Memory B cell (primary cell): ENCODE results near the gene FLII.

Experiments used
- ATAC-seq: fragments of 150-1000 bp; cut with Tn5 transposase; 2 replicates; pipeline ENCODE4 v1.10.0; 2021; ENCODE audit warnings: low read depth, mild to moderate bottlenecking, moderate library complexity
- DNase-seq, 2 donors: peaks; one replicate each; pipeline ENCODE4 v3.0.0; 2022; ENCODE audit warnings: low spot score in 2 of 2
- H3K27ac Mint-ChIP-seq: one replicate; pipeline ENCODE4 v1.8.0; 2022; ENCODE audit warnings: mild to moderate bottlenecking, moderate library complexity, mixed read lengths
- H3K27me3 Mint-ChIP-seq: one replicate; pipeline ENCODE4 v1.8.0; 2022; ENCODE audit warnings: mixed read lengths
- H3K36me3 Mint-ChIP-seq: one replicate; pipeline ENCODE4 v1.8.0; 2022; ENCODE audit warnings: mild to moderate bottlenecking, mixed read lengths
- H3K4me1 Mint-ChIP-seq: one replicate; pipeline ENCODE4 v1.8.0; 2022; ENCODE audit warnings: mixed read lengths
- H3K4me3 Mint-ChIP-seq: one replicate; pipeline ENCODE4 v1.8.0; 2022; ENCODE audit warnings: mild to moderate bottlenecking, moderate library complexity, mixed read lengths
- H3K9me3 Mint-ChIP-seq: one replicate; pipeline ENCODE4 v1.8.0; 2022; ENCODE audit warnings: mixed read lengths

Gene FLII

GRCh38 chr17:18267927-18268711 lies 9.6 kb upstream of the FLII start:
- H3K27me3 Mint-ChIP-seq: no peaks in the 10 kb centered on the region
- DNase-seq (no peak), ATAC-seq (no peak)
- no peak overlapping the region for H3K27ac Mint-ChIP-seq
- no peak overlapping the region for H3K4me3 Mint-ChIP-seq
- H3K9me3 Mint-ChIP-seq: no peaks in the 10 kb centered on the region
- no peaks in the 10 kb centered on the region for H3K4me1 Mint-ChIP-seq
- H3K36me3 Mint-ChIP-seq: peaks cover 6% of the 10 kb centered on the region

- no peaks in the 10 kb centered on the region for H3K4me1 Mint-ChIP-seq
- no peaks in the 10 kb centered on the region for H3K27me3 Mint-ChIP-seq
- H3K36me3 Mint-ChIP-seq: peaks cover 3% of the 10 kb centered on the region
- ATAC-seq (no peak), DNase-seq (no peak)
- no peaks in the 10 kb centered on the region for H3K9me3 Mint-ChIP-seq
- H3K4me3 Mint-ChIP-seq: no peak overlapping the region
- no peak overlapping the region for H3K27ac Mint-ChIP-seq
Observed at GRCh38 chr17:18267366-18267765, 8.8 kb upstream of the FLII start.

- Mint-ChIP-seq H3K4me3 (no peak overlapping the region), H3K27me3 (no peaks in the 10 kb centered on the region), H3K36me3 (peaks cover 3% of the 10 kb centered on the region), H3K27ac (no peak overlapping the region), H3K9me3 (no peaks in the 10 kb centered on the region), H3K4me1 (peaks cover 10% of the 10 kb centered on the region)
- ATAC-seq (no peak), DNase-seq (no peak)
Observed at GRCh38 chr17:18263885-18264682, 5.5 kb upstream of the FLII start.

DNA sequence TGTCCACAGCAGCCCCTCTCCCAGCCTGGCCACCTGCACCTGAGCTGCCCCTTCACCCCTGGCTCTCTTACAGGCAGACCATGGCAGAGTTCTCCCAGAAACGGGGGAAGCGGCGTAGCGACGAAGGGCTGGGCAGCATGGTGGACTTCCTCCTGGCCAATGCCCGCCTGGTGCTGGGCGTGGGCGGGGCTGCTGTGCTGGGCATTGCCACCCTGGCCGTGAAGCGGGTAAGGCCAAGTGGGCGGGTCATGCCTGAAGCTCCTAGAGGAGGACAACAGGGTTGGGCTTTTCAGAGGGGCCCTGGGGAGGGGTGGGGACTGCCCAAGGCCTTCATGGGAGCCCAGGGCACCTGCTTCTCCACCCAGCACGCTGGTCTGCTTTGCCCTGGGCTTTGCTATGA lies 4.1 kb upstream of the FLII start:
- Mint-ChIP-seq H3K4me1 (peaks cover 12% of the 10 kb centered on the region), H3K36me3 (peaks cover 3% of the 10 kb centered on the region), H3K27me3 (no peaks in the 10 kb centered on the region), H3K9me3 (no peaks in the 10 kb centered on the region), H3K27ac (no peak overlapping the region), H3K4me3 (no peak overlapping the region)
- DNase-seq (no peak), ATAC-seq (no peak)

GRCh38 chr17:18262111-18262510 lies 3.6 kb upstream of the FLII start:
- H3K27ac Mint-ChIP-seq: no peak overlapping the region

DNA sequence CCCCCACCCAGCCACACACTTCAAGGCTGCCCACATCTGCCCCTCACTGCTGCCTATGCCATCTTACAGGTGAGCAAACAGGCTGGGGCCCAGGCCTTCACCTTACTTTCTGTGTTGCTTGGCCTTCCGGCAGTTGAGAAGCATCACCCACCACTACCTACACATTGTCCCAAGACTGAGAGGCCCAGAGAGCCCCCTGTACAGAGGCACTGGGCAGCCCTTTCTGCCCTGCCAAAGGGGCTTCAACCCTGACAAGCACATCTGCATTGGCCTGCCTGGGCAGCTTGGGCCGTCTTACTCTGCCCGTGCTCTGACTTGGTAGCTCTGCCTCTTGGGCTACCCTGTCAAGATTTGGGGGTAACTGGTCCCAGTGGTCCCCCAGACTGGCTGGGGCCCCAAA lies 3.1 kb upstream of the FLII start:
- peaks cover 3% of the 10 kb centered on the region for H3K36me3 Mint-ChIP-seq
- ATAC-seq (no peak), DNase-seq (no peak)
- H3K27ac Mint-ChIP-seq: no peak overlapping the region
- H3K4me1 Mint-ChIP-seq: peaks cover 12% of the 10 kb centered on the region
- no peaks in the 10 kb centered on the region for H3K9me3 Mint-ChIP-seq
- H3K27me3 Mint-ChIP-seq: no peaks in the 10 kb centered on the region
- H3K4me3 Mint-ChIP-seq: peak overlapping the region; percentile 83

More at GRCh38 chr17:18262111-18262510, 3.6 kb upstream of the FLII start:
- H3K36me3 Mint-ChIP-seq: peaks cover 3% of the 10 kb centered on the region
- H3K9me3 Mint-ChIP-seq: no peaks in the 10 kb centered on the region
- DNase-seq (no peak), ATAC-seq (no peak)
- H3K4me1 Mint-ChIP-seq: peaks cover 12% of the 10 kb centered on the region
- H3K4me3 Mint-ChIP-seq: peak overlapping the region; percentile 21
- no peaks in the 10 kb centered on the region for H3K27me3 Mint-ChIP-seq

DNA sequence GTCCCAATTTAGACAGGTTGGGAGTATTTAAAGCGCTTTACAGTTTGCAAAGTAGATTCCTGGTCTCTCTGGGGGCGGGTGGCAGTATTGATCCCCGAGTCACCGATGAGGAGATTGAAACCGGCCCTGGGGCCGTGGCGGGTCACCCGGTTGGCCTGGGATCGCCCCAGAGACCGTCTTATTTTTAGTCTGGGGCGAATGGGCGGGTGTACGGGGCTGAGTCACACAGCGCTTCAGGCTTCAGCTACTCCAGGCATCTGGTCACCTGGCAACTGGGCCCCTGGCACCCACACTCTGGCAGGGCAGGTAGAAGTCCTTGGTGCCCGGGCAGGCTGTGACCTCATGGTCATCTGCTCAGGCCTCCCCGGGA lies 2.6 kb upstream of the FLII start:
- ATAC-seq (no peak), DNase-seq (no peak)
- Mint-ChIP-seq H3K4me1 (peaks cover 12% of the 10 kb centered on the region), H3K27ac (peak overlapping the region; percentile 73), H3K4me3 (peak overlapping the region; percentile 83), H3K36me3 (peaks cover 3% of the 10 kb centered on the region), H3K27me3 (no peaks in the 10 kb centered on the region), H3K9me3 (no peaks in the 10 kb centered on the region)

GRCh38 chr17:18260332-18261145 lies 2.0 kb upstream of the FLII start, which contains the start of gene MIEF2:
Gene MIEF2 (plus strand): TSS chr17:18260662. CDS start chr17:18262721, 2,059 bp downstream.
- ATAC-seq (peak; percentile 87), DNase-seq (peak; percentile 82 to 85)
- H3K4me3 Mint-ChIP-seq: peak within 1 kb of the TSS; percentile 83
- peaks cover 12% of the 10 kb centered on the region for H3K4me1 Mint-ChIP-seq
- H3K9me3 Mint-ChIP-seq: no peaks in the 10 kb centered on the region
- peaks cover 3% of the 10 kb centered on the region for H3K36me3 Mint-ChIP-seq
- H3K27me3 Mint-ChIP-seq: no peaks in the 10 kb centered on the region
- peak within 1 kb of the TSS; percentile 73 for H3K27ac Mint-ChIP-seq

DNA sequence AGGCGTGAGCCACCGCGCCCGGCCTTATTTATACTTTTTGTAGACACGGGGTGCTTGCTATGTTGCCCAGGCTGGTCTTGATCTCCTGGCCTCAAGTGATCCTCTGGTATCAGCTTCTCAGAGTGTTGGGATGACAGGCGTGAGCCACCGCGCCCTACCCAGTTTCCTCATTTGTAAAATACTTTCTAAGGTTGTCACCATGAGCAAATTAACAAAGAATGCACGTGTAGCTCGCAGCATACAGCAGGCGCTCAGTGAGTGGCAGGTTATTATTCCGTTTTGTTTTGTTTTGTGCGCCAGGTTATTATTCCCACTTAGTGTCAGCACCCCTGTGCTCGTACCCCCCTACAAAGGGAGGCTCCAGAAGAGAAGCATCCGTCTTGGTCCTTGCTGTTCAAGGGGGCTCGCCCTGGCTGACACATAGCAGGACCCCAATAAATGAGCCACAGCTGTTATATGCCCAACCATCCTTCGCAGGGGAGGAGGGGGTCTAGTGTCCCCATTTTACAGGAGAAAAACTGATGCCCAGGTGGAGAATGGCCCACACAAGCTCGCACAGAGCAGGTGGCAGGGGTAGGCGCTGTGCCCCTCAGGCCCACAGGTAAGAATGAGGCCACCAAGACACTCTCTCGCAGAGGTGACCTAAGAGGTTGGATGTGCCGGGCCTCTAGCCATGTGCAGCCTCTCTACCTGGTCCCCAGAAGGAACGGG lies 1.2 kb upstream of the FLII start:
- H3K4me3 Mint-ChIP-seq: peak overlapping the region; percentile 83
- H3K27ac Mint-ChIP-seq: peak overlapping the region; percentile 73
- H3K4me1 Mint-ChIP-seq: peaks cover 12% of the 10 kb centered on the region
- no peaks in the 10 kb centered on the region for H3K27me3 Mint-ChIP-seq
- DNase-seq (no peak), ATAC-seq (no peak)
- H3K36me3 Mint-ChIP-seq: peaks cover 3% of the 10 kb centered on the region
- H3K9me3 Mint-ChIP-seq: no peaks in the 10 kb centered on the region

GRCh38 chr17:18257982-18258355 lies 569 bp downstream of the FLII start:
- peak overlapping the region; percentile 93 for H3K4me3 Mint-ChIP-seq
- H3K27me3 Mint-ChIP-seq: no peaks in the 10 kb centered on the region
- no peaks in the 10 kb centered on the region for H3K9me3 Mint-ChIP-seq
- H3K36me3 Mint-ChIP-seq: peaks cover 5% of the 10 kb centered on the region
- peaks cover 15% of the 10 kb centered on the region for H3K4me1 Mint-ChIP-seq
- peak overlapping the region; percentile 83 for H3K27ac Mint-ChIP-seq
- DNase-seq: peak; percentile 34 to 51
- peak; percentile 42 for ATAC-seq

GRCh38 chr17:18257268-18257981 lies 1.1 kb downstream of the FLII start:
- ATAC-seq: no peak
- Mint-ChIP-seq H3K27ac (peak overlapping the region; percentile 83), H3K27me3 (no peaks in the 10 kb centered on the region), H3K4me1 (peaks cover 15% of the 10 kb centered on the region), H3K9me3 (no peaks in the 10 kb centered on the region), H3K4me3 (peak overlapping the region; percentile 93), H3K36me3 (peaks cover 6% of the 10 kb centered on the region)
- no peak for DNase-seq

DNA sequence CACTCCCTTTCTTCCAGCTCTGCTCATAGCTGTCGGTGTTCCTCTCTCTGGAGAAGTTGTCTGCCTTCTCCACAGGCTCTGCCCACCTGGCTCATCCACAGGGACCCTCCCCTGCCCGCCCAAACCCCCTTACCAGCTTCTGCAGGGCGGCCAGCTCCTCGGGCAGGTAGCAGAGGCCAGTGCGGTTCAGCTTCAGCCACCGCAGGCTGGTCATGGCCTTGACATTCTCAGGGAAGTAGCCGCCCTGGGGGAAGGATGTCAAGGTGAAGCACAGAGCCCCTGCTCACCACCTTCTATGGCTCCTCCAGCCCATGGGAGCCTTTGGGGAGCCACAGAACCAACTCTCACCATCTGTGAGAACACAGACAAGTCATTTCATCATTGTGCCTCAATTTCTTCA lies 1.8 kb downstream of the FLII start:
- DNase-seq: no peak
- H3K36me3 Mint-ChIP-seq: peaks cover 7% of the 10 kb centered on the region
- ATAC-seq: no peak
- no peaks in the 10 kb centered on the region for H3K9me3 Mint-ChIP-seq
- H3K4me1 Mint-ChIP-seq: peaks cover 15% of the 10 kb centered on the region
- H3K27ac Mint-ChIP-seq: no peak overlapping the region
- H3K27me3 Mint-ChIP-seq: no peaks in the 10 kb centered on the region
- H3K4me3 Mint-ChIP-seq: no peak overlapping the region

- no peaks in the 10 kb centered on the region for H3K9me3 Mint-ChIP-seq
- H3K27ac Mint-ChIP-seq: no peak overlapping the region
- no peaks in the 10 kb centered on the region for H3K27me3 Mint-ChIP-seq
- ATAC-seq (no peak), DNase-seq (no peak)
- H3K4me1 Mint-ChIP-seq: peaks cover 12% of the 10 kb centered on the region
- no peak overlapping the region for H3K4me3 Mint-ChIP-seq
- H3K36me3 Mint-ChIP-seq: peaks cover 11% of the 10 kb centered on the region
Observed at GRCh38 chr17:18256351-18256750, 2.2 kb downstream of the FLII start.
